Activated T-helper 2 cell treated with anti-CD3 and anti-CD28 coated beads, Interferon-gamma antibody, Interleukin-2, Interleukin-4, amounts not matched to agents 10 μg/mL and 5 μg/mL and 100 μg/mL, durations not matched to agents 14 hours and 24 hours and 36 hours (primary cell): ENCODE measurements around the gene REEP1. TPM values are rescaled to one million over a fixed set of nuclear protein-coding genes. Genes with fewer than 3 reads are reported as not detected.

Experiments used
- DNase-seq: peaks from one replicate; pipeline ENCODE4 v3.0.0; 2021; ENCODE audit warnings: low spot score
- H3K27ac Mint-ChIP-seq: one replicate; pipeline ENCODE4 v1.8.0; 2021; ENCODE audit warnings: mixed read lengths
- H3K27me3 Mint-ChIP-seq: one replicate; pipeline ENCODE4 v1.8.0; 2021; ENCODE audit warnings: low read depth, mixed read lengths
- H3K36me3 Mint-ChIP-seq: one replicate; pipeline ENCODE4 v1.8.0; 2021; ENCODE audit warnings: low read depth, mixed read lengths
- H3K4me1 Mint-ChIP-seq: one replicate; pipeline ENCODE4 v1.8.0; 2021; ENCODE audit warnings: low read depth, mixed read lengths
- H3K4me3 Mint-ChIP-seq: one replicate; pipeline ENCODE4 v1.8.0; 2021; ENCODE audit warnings: low read depth, mild to moderate bottlenecking, moderate library complexity, mixed read lengths
- H3K9me3 Mint-ChIP-seq: one replicate; pipeline ENCODE4 v1.8.0; 2021; ENCODE audit warnings: mixed read lengths
- intact Hi-C: fragments of 100-400 bp; cut with micrococcal nuclease; formaldehyde crosslinking; loops from one replicate; pipeline ENCODE4 v1.15.1; 2023
- total RNA-seq: library from RNA; stranded (reverse); gene quantifications from 2 replicates; pipeline ENCODE4 v1.2.3, GENCODE V29; 2022

REEP1 gene
- total RNA-seq, 1 donor from 2014 or later, result 0.71 TPM

DNA sequence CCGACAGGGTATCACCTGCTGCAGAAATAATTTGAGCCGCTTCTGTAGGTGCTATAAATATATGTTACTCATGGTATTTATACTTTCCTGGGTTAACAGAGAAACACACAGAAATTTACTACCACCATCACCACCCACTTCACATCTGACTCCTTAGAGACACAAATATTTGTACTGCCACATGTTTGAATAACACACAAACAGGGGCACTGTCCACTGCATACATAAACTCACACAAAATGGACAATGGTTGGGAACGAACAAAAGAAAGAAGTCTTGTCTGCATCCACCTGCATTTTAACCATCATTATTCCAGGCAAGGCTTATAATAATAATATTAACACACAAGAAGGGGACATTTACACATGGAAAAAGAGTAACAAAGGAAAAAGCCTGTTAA lies 166.1 kb downstream of the REEP1 start:
- peaks cover 27% of the 10 kb centered on the region for H3K4me1 Mint-ChIP-seq
- no peaks in the 10 kb centered on the region for H3K9me3 Mint-ChIP-seq
- no peak overlapping the region for H3K27ac Mint-ChIP-seq
- DNase-seq, result no peak
- peaks cover 69% of the 10 kb centered on the region for H3K36me3 Mint-ChIP-seq
- no peak overlapping the region for H3K4me3 Mint-ChIP-seq
- H3K27me3 Mint-ChIP-seq, result no peaks in the 10 kb centered on the region
- intact Hi-C loops, result no loop called here

DNA sequence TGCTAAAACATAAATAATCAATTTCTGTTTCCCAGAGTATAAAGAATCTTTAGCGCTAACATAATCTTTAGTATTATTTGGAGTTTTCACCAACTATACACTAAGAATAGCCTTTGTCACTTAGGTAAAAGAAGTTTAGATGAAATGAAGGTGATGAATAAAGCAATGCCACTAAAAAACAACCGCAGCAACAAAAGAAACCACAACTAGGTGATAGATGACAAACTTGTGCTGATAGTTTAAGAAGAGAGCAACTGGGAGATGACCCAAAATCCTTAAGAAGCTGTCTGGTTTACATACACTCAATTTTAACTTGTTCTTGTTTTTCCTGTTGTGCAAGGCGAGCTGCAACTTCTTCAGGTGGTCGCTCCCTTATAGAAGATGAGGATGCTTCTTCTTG lies 167.0 kb downstream of the REEP1 start:
- no peaks in the 10 kb centered on the region for H3K9me3 Mint-ChIP-seq
- H3K36me3 Mint-ChIP-seq, result peaks cover 64% of the 10 kb centered on the region
- H3K4me3 Mint-ChIP-seq, result no peak overlapping the region
- H3K27me3 Mint-ChIP-seq, result no peaks in the 10 kb centered on the region
- H3K27ac Mint-ChIP-seq, result no peak overlapping the region
- no peak for DNase-seq
- intact Hi-C loops, result no loop called here
- peaks cover 20% of the 10 kb centered on the region for H3K4me1 Mint-ChIP-seq

Other genes with a start within 250 kb of the REEP1 start
- gene POLR1A, start 231.7 kb downstream of the REEP1 start, total RNA-seq, result 54.5 and 61.8 TPM in 2 replicates
- gene PTCD3, start 231.4 kb downstream of the REEP1 start, total RNA-seq, result 190 and 195 TPM in 2 replicates
- 160 and 180 TPM in 2 replicates for gene IMMT, start 142.2 kb downstream of the REEP1 start, total RNA-seq
- 59.8 and 62.9 TPM in 2 replicates for gene MRPL35, start 138.2 kb downstream of the REEP1 start, total RNA-seq
- gene KDM3A, start 103.7 kb upstream of the REEP1 start, total RNA-seq, result 74.5 and 78.2 TPM in 2 replicates
- 31.4 and 33.6 TPM in 2 replicates for gene CHMP3, start 225.8 kb upstream of the REEP1 start, total RNA-seq